Mesothelial cell of epicardium (in vitro differentiated cells): ENCODE results near the gene CALML3. TPM values are rescaled to one million over a fixed set of nuclear protein-coding genes. Genes with fewer than 3 reads are reported as not detected.

Source experiments
- DNase-seq, 2 experiments: peaks; one replicate each; pipeline ENCODE4 v3.0.0; 2021; ENCODE audit warnings: low spot score in 2 of 2; ENCODE audit not compliant: unreplicated experiment in 2 of 2
- H3K27ac Mint-ChIP-seq: 2 replicates; pipeline ENCODE4 v1.8.0; 2021; ENCODE audit warnings: mixed read lengths
- H3K27me3 Mint-ChIP-seq: 2 replicates; pipeline ENCODE4 v1.8.0; 2021; ENCODE audit warnings: low read depth, mixed read lengths
- H3K36me3 Mint-ChIP-seq: 2 replicates; pipeline ENCODE4 v1.8.0; 2021; ENCODE audit warnings: mixed read lengths
- H3K4me1 Mint-ChIP-seq: 2 replicates; pipeline ENCODE4 v1.8.0; 2021; ENCODE audit warnings: mixed read lengths
- H3K4me3 Mint-ChIP-seq: 2 replicates; pipeline ENCODE4 v1.8.0; 2021; ENCODE audit warnings: mild to moderate bottlenecking, moderate library complexity, mixed read lengths
- H3K9me3 Mint-ChIP-seq: 2 replicates; pipeline ENCODE4 v1.8.0; 2021; ENCODE audit warnings: mixed read lengths
- total RNA-seq: library from RNA; stranded (reverse); gene quantifications from 3 replicates; pipeline ENCODE4 v1.2.1, GENCODE V29; 2021
- TF ChIP-seq, protein P1 (sequence below): fragments of 200-600 bp; sonication (generic); IDR thresholded peaks from one replicate; pipeline ENCODE4 v1.5.0; 2021; ENCODE audit warnings: antibody characterized with exemption; ENCODE audit not compliant: unreplicated experiment

The CALML3 gene
- total RNA-seq, 1 donor from 2014 or later = 0.07 TPM

DNA sequence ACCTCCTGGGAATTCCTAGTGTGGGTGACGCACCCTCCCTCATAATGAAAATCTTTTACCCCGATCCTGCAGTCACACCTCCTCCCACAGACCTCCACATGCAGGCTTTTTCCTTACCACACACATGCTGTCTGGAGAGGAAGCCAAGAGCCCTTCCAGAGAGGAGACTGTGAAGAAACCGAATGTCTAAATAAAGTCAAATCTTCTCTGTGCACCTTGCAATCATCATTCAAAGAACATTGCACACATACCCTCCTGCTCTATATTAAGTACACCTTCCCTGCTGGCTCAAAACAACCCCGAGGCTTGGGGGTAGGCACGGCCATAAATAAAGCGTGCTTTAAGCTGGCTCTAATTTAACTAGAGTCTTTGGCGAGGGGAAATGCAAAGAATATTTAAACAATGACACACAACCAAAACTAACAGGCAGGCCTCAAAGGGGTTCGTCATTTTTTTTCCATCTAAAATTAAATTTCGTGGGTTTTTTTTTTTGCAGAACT, 34.9 kb downstream of the CALML3 start:
- Mint-ChIP-seq H3K4me1 (peaks cover 50% of the 10 kb centered on the region), H3K36me3 (no peaks in the 10 kb centered on the region), H3K27me3 (no peaks in the 10 kb centered on the region), H3K9me3 (no peaks in the 10 kb centered on the region), H3K4me3 (no peak overlapping the region), H3K27ac (peak overlapping the region; percentile 95)
- TF ChIP-seq, protein P1, sequence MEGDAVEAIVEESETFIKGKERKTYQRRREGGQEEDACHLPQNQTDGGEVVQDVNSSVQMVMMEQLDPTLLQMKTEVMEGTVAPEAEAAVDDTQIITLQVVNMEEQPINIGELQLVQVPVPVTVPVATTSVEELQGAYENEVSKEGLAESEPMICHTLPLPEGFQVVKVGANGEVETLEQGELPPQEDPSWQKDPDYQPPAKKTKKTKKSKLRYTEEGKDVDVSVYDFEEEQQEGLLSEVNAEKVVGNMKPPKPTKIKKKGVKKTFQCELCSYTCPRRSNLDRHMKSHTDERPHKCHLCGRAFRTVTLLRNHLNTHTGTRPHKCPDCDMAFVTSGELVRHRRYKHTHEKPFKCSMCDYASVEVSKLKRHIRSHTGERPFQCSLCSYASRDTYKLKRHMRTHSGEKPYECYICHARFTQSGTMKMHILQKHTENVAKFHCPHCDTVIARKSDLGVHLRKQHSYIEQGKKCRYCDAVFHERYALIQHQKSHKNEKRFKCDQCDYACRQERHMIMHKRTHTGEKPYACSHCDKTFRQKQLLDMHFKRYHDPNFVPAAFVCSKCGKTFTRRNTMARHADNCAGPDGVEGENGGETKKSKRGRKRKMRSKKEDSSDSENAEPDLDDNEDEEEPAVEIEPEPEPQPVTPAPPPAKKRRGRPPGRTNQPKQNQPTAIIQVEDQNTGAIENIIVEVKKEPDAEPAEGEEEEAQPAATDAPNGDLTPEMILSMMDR = no peak
- no peak for DNase-seq

DNA sequence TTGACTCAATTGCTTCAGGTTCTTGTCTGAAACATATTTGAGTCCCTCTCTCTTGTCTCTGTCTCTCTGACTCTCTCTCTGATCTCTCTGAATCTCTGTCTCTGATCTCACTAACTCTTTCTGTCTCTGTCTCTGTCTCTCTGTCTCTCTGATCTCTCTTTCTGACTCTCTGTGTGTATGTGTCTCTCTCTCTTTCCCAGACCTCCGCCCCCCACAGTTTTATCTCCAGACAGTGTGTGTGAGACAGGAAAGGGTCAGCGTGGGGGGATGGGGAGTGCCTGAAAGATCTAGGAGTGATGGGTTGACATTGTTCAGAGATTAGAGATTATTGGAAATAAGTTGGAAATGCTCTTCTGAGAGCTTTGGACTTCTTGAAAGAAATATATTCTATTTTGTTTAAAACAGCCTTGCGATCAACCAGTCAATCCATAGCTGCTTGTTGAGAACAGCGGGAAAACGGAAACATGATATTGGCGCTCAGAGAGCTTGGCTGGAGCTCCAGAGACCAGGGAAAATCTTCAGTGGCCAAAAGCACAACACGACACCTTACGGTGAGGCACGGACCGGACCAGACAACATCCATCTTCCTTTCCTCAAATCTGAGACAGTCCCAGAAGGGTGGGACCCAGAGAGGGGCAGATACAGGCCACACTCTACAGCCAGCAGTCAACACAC, 35.5 kb downstream of the CALML3 start:
- no peaks in the 10 kb centered on the region for H3K27me3 Mint-ChIP-seq
- no peak for DNase-seq
- TF ChIP-seq, protein P1 = no peak
- no peaks in the 10 kb centered on the region for H3K9me3 Mint-ChIP-seq
- no peak overlapping the region for H3K4me3 Mint-ChIP-seq
- peaks cover 55% of the 10 kb centered on the region for H3K4me1 Mint-ChIP-seq
- no peaks in the 10 kb centered on the region for H3K36me3 Mint-ChIP-seq
- peak overlapping the region; percentile 95 for H3K27ac Mint-ChIP-seq

DNA sequence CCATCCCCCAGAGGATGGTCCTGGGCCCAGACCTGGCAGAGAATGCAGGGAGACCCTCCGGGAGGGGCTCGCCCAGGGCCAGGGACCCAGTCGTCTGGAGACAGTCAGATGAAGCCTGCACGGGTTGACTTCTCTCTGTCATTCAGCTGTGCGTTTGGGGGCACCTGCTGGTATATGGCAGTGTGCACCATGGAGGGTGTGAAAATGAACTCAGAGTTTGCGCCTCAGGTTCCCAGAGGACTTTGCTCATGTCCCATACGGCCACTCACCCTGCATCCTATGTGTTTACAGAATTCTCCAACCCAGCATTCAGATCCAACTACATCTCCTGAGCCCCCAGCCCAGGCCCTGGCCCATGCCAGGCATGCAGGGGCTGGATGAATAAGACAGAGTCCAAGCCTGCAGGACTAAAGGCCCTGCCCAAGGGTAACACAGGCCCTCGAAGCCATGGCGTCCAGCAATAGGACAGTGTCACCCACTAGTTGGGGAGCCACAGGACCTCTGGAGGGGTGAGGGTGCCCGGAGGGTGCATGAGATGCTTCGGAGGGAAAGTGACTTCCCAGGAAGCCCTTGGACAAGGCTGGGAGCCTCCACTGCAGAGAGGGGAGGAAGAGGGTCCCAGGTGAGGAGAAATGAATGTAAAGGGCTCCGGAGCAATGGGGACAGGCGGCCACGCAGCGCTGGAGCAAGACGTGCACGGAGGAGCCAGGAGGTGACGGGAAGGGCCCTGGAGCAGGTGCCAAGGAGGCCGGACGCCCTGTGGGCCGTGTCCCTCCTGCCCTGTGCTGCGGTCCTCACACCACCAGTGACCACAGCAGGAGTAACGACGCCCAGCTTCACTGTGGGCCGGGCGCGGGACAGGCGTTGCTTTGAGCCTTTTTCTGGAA, 36.3 kb downstream of the CALML3 start:
- no peak for DNase-seq
- TF ChIP-seq, protein P1 = no peak

GRCh38 chr10:5561704-5562645, 37.2 kb downstream of the CALML3 start:
- DNase-seq = no peak
- Mint-ChIP-seq H3K27me3 (no peaks in the 10 kb centered on the region), H3K27ac (peak overlapping the region; percentile 47), H3K4me3 (no peak overlapping the region), H3K36me3 (no peaks in the 10 kb centered on the region), H3K4me1 (peaks cover 67% of the 10 kb centered on the region), H3K9me3 (no peaks in the 10 kb centered on the region)
- TF ChIP-seq, protein P1 = no peak

More for the DNA sequence above, 36.3 kb downstream of the CALML3 start:
- no peaks in the 10 kb centered on the region for H3K9me3 Mint-ChIP-seq
- no peaks in the 10 kb centered on the region for H3K27me3 Mint-ChIP-seq
- H3K36me3 Mint-ChIP-seq = no peaks in the 10 kb centered on the region
- H3K27ac Mint-ChIP-seq = peak overlapping the region; percentile 95
- peaks cover 63% of the 10 kb centered on the region for H3K4me1 Mint-ChIP-seq
- H3K4me3 Mint-ChIP-seq = no peak overlapping the region

DNA sequence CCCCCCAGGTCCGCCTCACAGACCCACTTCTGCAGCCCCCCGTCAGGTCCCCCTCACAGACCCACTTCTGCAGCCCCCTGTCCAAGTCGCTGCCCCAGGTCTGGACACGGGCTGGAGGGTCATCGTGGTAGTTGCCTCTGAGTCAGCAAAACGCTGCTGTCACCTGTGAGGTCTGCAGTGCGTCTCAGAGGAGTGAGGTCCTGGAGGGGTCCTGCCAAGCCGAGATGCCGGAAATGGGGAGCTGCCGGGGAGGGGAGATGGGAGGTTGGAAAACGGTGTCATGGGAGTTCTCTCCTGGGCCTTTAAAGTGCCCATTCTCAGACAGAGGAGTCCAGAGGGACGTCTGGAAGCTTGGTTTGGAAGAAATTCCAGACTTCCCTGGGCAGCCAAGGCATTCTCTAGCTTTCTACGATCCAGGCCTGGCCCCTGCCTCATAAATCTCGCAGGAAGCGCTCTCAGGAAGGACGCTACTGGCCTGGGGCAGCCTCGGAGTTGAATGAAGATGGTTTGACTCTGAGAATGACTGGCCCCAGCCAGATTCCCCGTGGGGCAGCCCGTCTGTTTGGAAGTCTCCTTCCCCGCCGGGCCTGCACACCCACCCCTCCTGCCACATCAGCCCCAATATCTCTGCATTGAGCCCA, 38.7 kb downstream of the CALML3 start:
- Mint-ChIP-seq H3K36me3 (no peaks in the 10 kb centered on the region), H3K27ac (peak overlapping the region; percentile 83), H3K4me1 (peaks cover 72% of the 10 kb centered on the region), H3K9me3 (no peaks in the 10 kb centered on the region), H3K4me3 (no peak overlapping the region), H3K27me3 (no peaks in the 10 kb centered on the region)
- DNase-seq = no peak
- TF ChIP-seq, protein P1 = no peak
